NCI-H774 (cell line): ENCODE data around the gene SCGB1C1.
"Not testable (repeated sequence)": the region's sequence is repeated elsewhere in the genome, so short reads cannot be mapped to it uniquely, and the experiment has no call there.

ENCODE experiments used
- DNase-seq: peaks from one replicate; lab custom pipeline; 2025; lab: John Stamatoyannopoulos, UW

The SCGB1C1 gene

GRCh38 chr11:192674-193128 is at the start of gene SCGB1C1:
TSS of gene SCGB1C1 (plus strand) at chr11:193078. CDS start at chr11:193100, 22 bp downstream.
- DNase-seq = not testable (repeated sequence)

- not testable (repeated sequence) for DNase-seq
These were observed 12.6 kb upstream of the SCGB1C1 start for GRCh38 chr11:180242-180641.

GRCh38 chr11:189200-189783 is 3.6 kb upstream of the SCGB1C1 start:
- not testable (repeated sequence) for DNase-seq

GRCh38 chr11:189843-190311 is 3.0 kb upstream of the SCGB1C1 start:
- not testable (repeated sequence) for DNase-seq

GRCh38 chr11:190546-190945 is 2.3 kb upstream of the SCGB1C1 start:
- not testable (repeated sequence) for DNase-seq

- not testable (repeated sequence) for DNase-seq
These were observed 1.1 kb upstream of the SCGB1C1 start for GRCh38 chr11:191490-192478.

GRCh38 chr11:193481-193880 is 603 bp downstream of the SCGB1C1 start:
- DNase-seq = not testable (repeated sequence)

- DNase-seq = no peak
These were observed 4.2 kb downstream of the SCGB1C1 start for GRCh38 chr11:196786-197731.

GRCh38 chr11:197741-198235 is 4.9 kb downstream of the SCGB1C1 start:
- no peak for DNase-seq

GRCh38 chr11:198236-198806 is 5.4 kb downstream of the SCGB1C1 start:
- no peak for DNase-seq

- no peak for DNase-seq
These were observed 6.2 kb downstream of the SCGB1C1 start for GRCh38 chr11:199004-199581.

GRCh38 chr11:199782-200181 is 6.9 kb downstream of the SCGB1C1 start:
- DNase-seq = no peak

GRCh38 chr11:200224-201003 is 7.5 kb downstream of the SCGB1C1 start:
- no peak for DNase-seq

- DNase-seq = no peak
These were observed 9.1 kb downstream of the SCGB1C1 start for GRCh38 chr11:201966-202365.

GRCh38 chr11:202490-202889 is 9.6 kb downstream of the SCGB1C1 start:
- DNase-seq = no peak

- DNase-seq = no peak
These were observed 10.4 kb downstream of the SCGB1C1 start for GRCh38 chr11:203056-203944.

GRCh38 chr11:203945-204586 is 11.2 kb downstream of the SCGB1C1 start:
- DNase-seq = no peak

GRCh38 chr11:204587-205109 is 11.8 kb downstream of the SCGB1C1 start:
- no peak for DNase-seq
